DOHH2 (cell line): ENCODE results near the gene NEDD4L.

Source experiments
- H3F3A ChIP-seq: fragments of 200-600 bp; sonication (generic), shearing (Covaris generic); 2 replicates; pipeline ENCODE4 v1.6.0; 2016; ENCODE audit warnings: antibody characterized with exemption, mild to moderate bottlenecking; ENCODE audit not compliant: control insufficient read depth, insufficient read depth
- H3K27ac ChIP-seq: fragments of 200-600 bp; sonication (generic); 2 replicates; pipeline ENCODE4 v1.5.1; 2014; ENCODE audit warnings: low read depth, mild to moderate bottlenecking, low read length, moderate library complexity
- H3K27me3 ChIP-seq: fragments of 200-600 bp; sonication (generic); 2 replicates; pipeline ENCODE4 v1.6.1; 2014; ENCODE audit warnings: mild to moderate bottlenecking, low read length, mixed read lengths; ENCODE audit not compliant: control insufficient read depth
- H3K36me3 ChIP-seq: fragments of 200-600 bp; sonication (generic); 2 replicates; pipeline ENCODE4 v1.6.1; 2014; ENCODE audit warnings: mild to moderate bottlenecking, low read length, moderate library complexity, mixed read lengths; ENCODE audit not compliant: control insufficient read depth
- H3K4me1 ChIP-seq: fragments of 200-600 bp; sonication (generic); 2 replicates; pipeline ENCODE4 v1.6.1; 2014; ENCODE audit warnings: mild to moderate bottlenecking, low read length, mixed read lengths; ENCODE audit not compliant: control insufficient read depth
- H3K4me2 ChIP-seq: fragments of 200-600 bp; sonication (generic); 2 replicates; pipeline ENCODE4 v1.6.0; 2014; ENCODE audit warnings: mild to moderate bottlenecking, low read length, moderate library complexity
- H3K4me3 ChIP-seq: fragments of 200-600 bp; sonication (generic); 2 replicates; pipeline ENCODE4 v1.5.1; 2014; ENCODE audit warnings: mild to moderate bottlenecking, low read length, mixed read lengths
- H3K79me2 ChIP-seq: fragments of 200-600 bp; sonication (generic); 2 replicates; pipeline ENCODE4 v1.6.1; 2014; ENCODE audit warnings: mild to moderate bottlenecking, low read length, mixed read lengths; ENCODE audit not compliant: control insufficient read depth
- H3K9me2 ChIP-seq: fragments of 200-600 bp; sonication (generic); replicated peaks from 2 replicates; pipeline ENCODE4 v1.6.1; 2014; ENCODE audit warnings: mild to moderate bottlenecking, low read length, mixed read lengths; ENCODE audit not compliant: control insufficient read depth
- H3K9me3 ChIP-seq: fragments of 200-600 bp; sonication (generic); 2 replicates; pipeline ENCODE4 v1.6.1; 2014; ENCODE audit warnings: antibody characterized with exemption, low read length, mixed read lengths; ENCODE audit not compliant: control insufficient read depth, insufficient read depth
- H4K20me1 ChIP-seq: fragments of 200-600 bp; sonication (generic); 2 replicates; pipeline ENCODE4 v1.6.0; 2014; ENCODE audit warnings: low read depth, mild to moderate bottlenecking, antibody characterized with exemption, low read length, moderate library complexity; ENCODE audit not compliant: control insufficient read depth, insufficient read depth
- CTCF ChIP-seq: fragments of 200-600 bp; sonication (generic); IDR thresholded peaks from one replicate; pipeline ENCODE4 v1.5.1; 2014; ENCODE audit warnings: antibody characterized with exemption, mild to moderate bottlenecking, low read depth, low read length; ENCODE audit not compliant: poor library complexity, severe bottlenecking
- EZH2phosphoT487 ChIP-seq: fragments of 200-600 bp; sonication (generic); IDR thresholded peaks from 2 replicates; pipeline ENCODE4 v1.6.1; 2017; ENCODE audit warnings: borderline replicate concordance, mild to moderate bottlenecking, antibody characterized with exemption, low read length, moderate library complexity, mixed read lengths

NEDD4L gene

GRCh38 chr18:58097121-58097906 is 53.3 kb downstream of the NEDD4L start:
- Histone ChIP-seq H3K79me2 (peaks cover 76% of the 10 kb centered on the region), H3F3A (no peaks in the 10 kb centered on the region), H3K9me2 (no peaks in the 10 kb centered on the region), H3K27me3 (no peaks in the 10 kb centered on the region), H3K4me2 (no peak overlapping the region), H3K9me3 (no peaks in the 10 kb centered on the region), H3K4me1 (peaks cover 25% of the 10 kb centered on the region), H4K20me1 (no peaks in the 10 kb centered on the region), H3K27ac (no peak overlapping the region), H3K4me3 (no peak overlapping the region), H3K36me3 (no peaks in the 10 kb centered on the region)
- TF ChIP-seq CTCF: no peak
- no peak for TF ChIP-seq EZH2phosphoT487

GRCh38 chr18:58097907-58098166 is 53.8 kb downstream of the NEDD4L start:
- H3K4me2 ChIP-seq: no peak overlapping the region
- H3K9me3 ChIP-seq: no peaks in the 10 kb centered on the region
- no peak overlapping the region for H3K4me3 ChIP-seq
- H3K79me2 ChIP-seq: peaks cover 77% of the 10 kb centered on the region
- H4K20me1 ChIP-seq: no peaks in the 10 kb centered on the region
- no peak overlapping the region for H3K27ac ChIP-seq
- no peak for TF ChIP-seq EZH2phosphoT487
- TF ChIP-seq CTCF: no peak
- no peaks in the 10 kb centered on the region for H3F3A ChIP-seq
- H3K36me3 ChIP-seq: no peaks in the 10 kb centered on the region
- no peaks in the 10 kb centered on the region for H3K9me2 ChIP-seq
- H3K27me3 ChIP-seq: no peaks in the 10 kb centered on the region
- H3K4me1 ChIP-seq: peaks cover 31% of the 10 kb centered on the region

GRCh38 chr18:58098706-58099105 is 54.7 kb downstream of the NEDD4L start:
- no peaks in the 10 kb centered on the region for H3K9me3 ChIP-seq
- peaks cover 38% of the 10 kb centered on the region for H3K4me1 ChIP-seq
- H3K36me3 ChIP-seq: no peaks in the 10 kb centered on the region
- no peaks in the 10 kb centered on the region for H3K27me3 ChIP-seq
- no peaks in the 10 kb centered on the region for H4K20me1 ChIP-seq
- no peak overlapping the region for H3K4me3 ChIP-seq
- H3K9me2 ChIP-seq: no peaks in the 10 kb centered on the region
- no peak overlapping the region for H3K27ac ChIP-seq
- no peak for TF ChIP-seq EZH2phosphoT487
- no peak for TF ChIP-seq CTCF
- H3K79me2 ChIP-seq: peaks cover 78% of the 10 kb centered on the region
- H3K4me2 ChIP-seq: no peak overlapping the region
- no peaks in the 10 kb centered on the region for H3F3A ChIP-seq
